ENCODE results near the gene IGSF6.
"Not testable (repeated sequence)": the region's sequence is repeated elsewhere in the genome, so short reads cannot be mapped to it uniquely, and the experiment has no call there.

The IGSF6 gene

GRCh38 chr16:21685034-21685455 lies 32.6 kb upstream of the IGSF6 start:
- no peak overlapping the region for H3K4me3 ChIP-seq (ENCODE audit: low read length)
- no peak for TF ChIP-seq CTCF (conservative IDR thresholded peaks at IDR 0.05; ENCODE audit: low read length)
- no peak for DNase-seq (ENCODE audit: low read depth)

- TF ChIP-seq CTCF (conservative IDR thresholded peaks at IDR 0.05; ENCODE audit: low read length), result peak; percentile 39
- no peak for DNase-seq (ENCODE audit: low read depth)
- no peak overlapping the region for H3K4me3 ChIP-seq (ENCODE audit: low read length)
Measured at GRCh38 chr16:21684199-21684598, 31.8 kb upstream of the IGSF6 start.

GRCh38 chr16:21683184-21683583 lies 30.8 kb upstream of the IGSF6 start:
- no peak for DNase-seq (ENCODE audit: low read depth)
- H3K4me3 ChIP-seq (ENCODE audit: low read length), result no peak overlapping the region
- no peak for TF ChIP-seq CTCF (conservative IDR thresholded peaks at IDR 0.05; ENCODE audit: low read length)

GRCh38 chr16:21680714-21681113 lies 28.3 kb upstream of the IGSF6 start:
- DNase-seq (ENCODE audit: low read depth); H3K4me3 ChIP-seq (ENCODE audit: low read length): not testable (repeated sequence)

GRCh38 chr16:21674456-21674855 lies 22.0 kb upstream of the IGSF6 start:
- not testable (repeated sequence) for DNase-seq (ENCODE audit: low read depth); H3K4me3 ChIP-seq (ENCODE audit: low read length)

- TF ChIP-seq CTCF (conservative IDR thresholded peaks at IDR 0.05; ENCODE audit: low read length), result no peak
- no peak overlapping the region for H3K4me3 ChIP-seq (ENCODE audit: low read length)
- no peak for DNase-seq (ENCODE audit: low read depth)
Measured at GRCh38 chr16:21673469-21673868, 21.1 kb upstream of the IGSF6 start.

GRCh38 chr16:21667575-21667974 lies 15.2 kb upstream of the IGSF6 start:
- no peak for TF ChIP-seq CTCF (conservative IDR thresholded peaks at IDR 0.05; ENCODE audit: low read length)
- H3K4me3 ChIP-seq (ENCODE audit: low read length), result no peak overlapping the region
- no peak for DNase-seq (ENCODE audit: low read depth)

GRCh38 chr16:21666772-21667171 lies 14.4 kb upstream of the IGSF6 start:
- DNase-seq (ENCODE audit: low read depth), result no peak
- no peak overlapping the region for H3K4me3 ChIP-seq (ENCODE audit: low read length)
- TF ChIP-seq CTCF (conservative IDR thresholded peaks at IDR 0.05; ENCODE audit: low read length), result no peak

All from AG10803 (cell line).